ENCODE measurements around the gene FAM120C.

DNA sequence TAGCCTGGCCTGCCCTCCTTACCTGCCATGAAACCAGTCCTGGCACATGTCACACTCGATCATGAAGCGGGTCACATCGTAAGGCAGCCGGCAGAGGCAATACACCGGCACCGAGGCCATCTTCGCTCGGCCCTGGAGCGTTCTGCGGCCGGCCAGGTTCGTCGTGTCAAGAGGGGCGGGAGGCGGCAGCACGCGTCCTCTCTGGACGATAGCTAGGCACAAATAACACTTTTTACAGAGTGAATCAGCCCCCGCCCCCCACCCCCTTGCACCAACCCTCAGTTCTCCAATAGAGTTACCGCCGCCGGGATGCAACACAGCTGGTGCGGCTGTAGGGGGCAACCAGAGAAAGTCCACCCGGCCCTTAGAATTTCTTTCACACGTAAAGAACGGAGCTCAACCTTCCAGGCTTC is 140.4 kb downstream of the FAM120C start:
- TF ChIP-seq, protein P1, sequence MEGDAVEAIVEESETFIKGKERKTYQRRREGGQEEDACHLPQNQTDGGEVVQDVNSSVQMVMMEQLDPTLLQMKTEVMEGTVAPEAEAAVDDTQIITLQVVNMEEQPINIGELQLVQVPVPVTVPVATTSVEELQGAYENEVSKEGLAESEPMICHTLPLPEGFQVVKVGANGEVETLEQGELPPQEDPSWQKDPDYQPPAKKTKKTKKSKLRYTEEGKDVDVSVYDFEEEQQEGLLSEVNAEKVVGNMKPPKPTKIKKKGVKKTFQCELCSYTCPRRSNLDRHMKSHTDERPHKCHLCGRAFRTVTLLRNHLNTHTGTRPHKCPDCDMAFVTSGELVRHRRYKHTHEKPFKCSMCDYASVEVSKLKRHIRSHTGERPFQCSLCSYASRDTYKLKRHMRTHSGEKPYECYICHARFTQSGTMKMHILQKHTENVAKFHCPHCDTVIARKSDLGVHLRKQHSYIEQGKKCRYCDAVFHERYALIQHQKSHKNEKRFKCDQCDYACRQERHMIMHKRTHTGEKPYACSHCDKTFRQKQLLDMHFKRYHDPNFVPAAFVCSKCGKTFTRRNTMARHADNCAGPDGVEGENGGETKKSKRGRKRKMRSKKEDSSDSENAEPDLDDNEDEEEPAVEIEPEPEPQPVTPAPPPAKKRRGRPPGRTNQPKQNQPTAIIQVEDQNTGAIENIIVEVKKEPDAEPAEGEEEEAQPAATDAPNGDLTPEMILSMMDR (IDR thresholded peaks at IDR 0.05) = no peak
- TF ChIP-seq ZFX (IDR thresholded peaks at IDR 0.05; ENCODE audit: borderline replicate concordance) = no peak

Data from 22Rv1 (cell line).